ENCODE measurements around the gene TNFRSF1A.

The TNFRSF1A gene

DNA sequence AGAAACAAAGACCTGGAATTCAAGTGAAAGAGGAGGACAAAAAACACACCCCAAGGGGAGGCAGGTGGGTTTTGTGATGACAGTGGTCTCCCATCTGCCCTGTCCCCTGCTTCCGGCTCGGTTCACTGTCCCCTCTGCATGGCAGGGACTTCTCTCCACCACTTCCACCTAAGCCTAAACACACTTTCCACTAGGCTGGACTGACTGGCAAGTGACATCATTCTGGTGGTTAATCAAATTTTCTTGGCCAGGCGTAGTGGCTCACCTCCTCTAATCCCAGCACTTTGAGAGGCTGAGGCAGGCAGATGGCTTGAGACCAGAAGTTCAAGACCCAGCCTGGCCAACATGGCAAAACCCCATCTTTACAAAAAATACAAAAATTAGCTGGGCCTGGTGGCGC is 19.5 kb downstream of the TNFRSF1A start:
- no peaks in the 10 kb centered on the region for H3K79me2 ChIP-seq (ENCODE audit: insufficient read depth, low read length)
- no peaks in the 10 kb centered on the region for H3K9me2 ChIP-seq (replicated peaks; ENCODE audit: low read depth, low read length)
- H3K9ac ChIP-seq (ENCODE audit: low read depth, low read length, poor library complexity, severe bottlenecking): no peak overlapping the region
- H3F3A ChIP-seq (ENCODE audit: low read depth): 0 out of 2 replicates have a peak, but pooled peaks cover 4% of the 10 kb centered on the region
- H2AFZ ChIP-seq (ENCODE audit: low read length): no peak overlapping the region
- H3K4me1 ChIP-seq (ENCODE audit: insufficient read depth, low read length, poor library complexity, severe bottlenecking): peaks cover 17% of the 10 kb centered on the region
- H4K20me1 ChIP-seq (ENCODE audit: insufficient read depth, low read length, poor library complexity, severe bottlenecking): no peaks in the 10 kb centered on the region
- TF ChIP-seq, protein P1, sequence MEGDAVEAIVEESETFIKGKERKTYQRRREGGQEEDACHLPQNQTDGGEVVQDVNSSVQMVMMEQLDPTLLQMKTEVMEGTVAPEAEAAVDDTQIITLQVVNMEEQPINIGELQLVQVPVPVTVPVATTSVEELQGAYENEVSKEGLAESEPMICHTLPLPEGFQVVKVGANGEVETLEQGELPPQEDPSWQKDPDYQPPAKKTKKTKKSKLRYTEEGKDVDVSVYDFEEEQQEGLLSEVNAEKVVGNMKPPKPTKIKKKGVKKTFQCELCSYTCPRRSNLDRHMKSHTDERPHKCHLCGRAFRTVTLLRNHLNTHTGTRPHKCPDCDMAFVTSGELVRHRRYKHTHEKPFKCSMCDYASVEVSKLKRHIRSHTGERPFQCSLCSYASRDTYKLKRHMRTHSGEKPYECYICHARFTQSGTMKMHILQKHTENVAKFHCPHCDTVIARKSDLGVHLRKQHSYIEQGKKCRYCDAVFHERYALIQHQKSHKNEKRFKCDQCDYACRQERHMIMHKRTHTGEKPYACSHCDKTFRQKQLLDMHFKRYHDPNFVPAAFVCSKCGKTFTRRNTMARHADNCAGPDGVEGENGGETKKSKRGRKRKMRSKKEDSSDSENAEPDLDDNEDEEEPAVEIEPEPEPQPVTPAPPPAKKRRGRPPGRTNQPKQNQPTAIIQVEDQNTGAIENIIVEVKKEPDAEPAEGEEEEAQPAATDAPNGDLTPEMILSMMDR (conservative IDR thresholded peaks at IDR 0.05; ENCODE audit: low read length): no peak
- no peak for TF ChIP-seq EZH2phosphoT487 (IDR thresholded peaks at IDR 0.05; ENCODE audit: borderline replicate concordance)
- H3K27me3 ChIP-seq (ENCODE audit: insufficient read depth, low read length, poor library complexity, severe bottlenecking): no peaks in the 10 kb centered on the region
- H3K36me3 ChIP-seq (ENCODE audit: insufficient read depth, low read length): peaks cover 4% of the 10 kb centered on the region; the same call in 1 of the 2 replicates
- no peaks in the 10 kb centered on the region for H3K9me3 ChIP-seq (ENCODE audit: insufficient read depth, low read depth, low read length)
- no peak overlapping the region for H3K4me3 ChIP-seq (ENCODE audit: low read length, poor library complexity, severe bottlenecking)
- H3K4me2 ChIP-seq (ENCODE audit: low read depth, low read length, poor library complexity, severe bottlenecking): no peak overlapping the region

DNA sequence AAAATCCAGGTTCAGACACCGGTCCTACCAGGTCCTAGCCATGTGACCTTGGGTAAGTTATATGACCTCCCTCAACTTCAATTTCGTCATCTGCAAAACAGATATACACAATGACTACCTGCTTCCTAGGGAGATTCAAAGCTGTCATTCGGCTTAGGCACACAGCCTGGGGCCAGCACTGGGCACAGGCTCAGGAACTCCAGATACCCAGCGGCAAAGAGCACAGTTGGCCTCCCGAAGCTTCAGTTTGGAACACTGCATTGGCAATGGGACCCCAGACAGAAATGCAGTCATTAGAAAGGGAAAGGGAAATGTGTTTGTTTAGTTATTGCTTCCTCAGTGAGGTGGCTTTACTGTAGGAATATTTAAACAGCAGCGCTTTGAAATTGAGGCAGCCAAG is 20.0 kb downstream of the TNFRSF1A start:
- Histone ChIP-seq H2AFZ (ENCODE audit: low read length) (no peak overlapping the region), H3K4me1 (ENCODE audit: insufficient read depth, low read length, poor library complexity, severe bottlenecking) (peaks cover 17% of the 10 kb centered on the region), H3K9ac (ENCODE audit: low read depth, low read length, poor library complexity, severe bottlenecking) (no peak overlapping the region), H3K4me3 (ENCODE audit: low read length, poor library complexity, severe bottlenecking) (no peak overlapping the region), H3F3A (ENCODE audit: low read depth) (0 out of 2 replicates have a peak, but pooled peaks cover 2% of the 10 kb centered on the region), H3K36me3 (ENCODE audit: insufficient read depth, low read length) (peaks cover 4% of the 10 kb centered on the region; the same call in 1 of the 2 replicates), H3K79me2 (ENCODE audit: insufficient read depth, low read length) (no peaks in the 10 kb centered on the region), H4K20me1 (ENCODE audit: insufficient read depth, low read length, poor library complexity, severe bottlenecking) (no peaks in the 10 kb centered on the region), H3K27me3 (ENCODE audit: insufficient read depth, low read length, poor library complexity, severe bottlenecking) (no peaks in the 10 kb centered on the region), H3K9me3 (ENCODE audit: insufficient read depth, low read depth, low read length) (no peaks in the 10 kb centered on the region), H3K4me2 (ENCODE audit: low read depth, low read length, poor library complexity, severe bottlenecking) (no peak overlapping the region), H3K9me2 (replicated peaks; ENCODE audit: low read depth, low read length) (no peaks in the 10 kb centered on the region)
- TF ChIP-seq, protein P1 (conservative IDR thresholded peaks at IDR 0.05; ENCODE audit: low read length): no peak
- no peak for TF ChIP-seq EZH2phosphoT487 (IDR thresholded peaks at IDR 0.05; ENCODE audit: borderline replicate concordance)

DNA sequence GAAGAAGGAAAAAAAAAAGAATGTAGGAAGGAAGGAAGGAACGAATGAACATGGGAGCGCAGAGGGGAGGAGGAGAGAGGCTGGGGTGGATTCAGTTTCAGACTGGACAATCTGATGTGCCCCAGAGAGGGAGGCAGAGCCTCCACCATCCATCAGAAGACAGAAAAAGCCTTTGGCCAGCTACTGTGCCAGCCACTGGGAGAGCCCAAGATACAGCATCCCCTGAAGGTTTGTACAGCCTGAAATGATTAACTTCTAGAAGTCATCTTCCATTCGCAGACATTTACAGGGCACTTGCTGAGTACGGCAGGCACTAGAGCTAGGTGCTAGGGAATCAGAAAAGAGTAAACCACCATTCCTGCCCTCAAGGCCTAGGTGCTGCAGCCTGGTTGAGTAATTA is 22.4 kb downstream of the TNFRSF1A start:
- TF ChIP-seq, protein P1 (conservative IDR thresholded peaks at IDR 0.05; ENCODE audit: low read length): no peak
- TF ChIP-seq EZH2phosphoT487 (IDR thresholded peaks at IDR 0.05; ENCODE audit: borderline replicate concordance): no peak
- Histone ChIP-seq H2AFZ (ENCODE audit: low read length) (no peak overlapping the region), H3K9me2 (replicated peaks; ENCODE audit: low read depth, low read length) (no peaks in the 10 kb centered on the region), H3K9me3 (ENCODE audit: insufficient read depth, low read depth, low read length) (no peaks in the 10 kb centered on the region), H3K4me3 (ENCODE audit: low read length, poor library complexity, severe bottlenecking) (no peak overlapping the region), H3K79me2 (ENCODE audit: insufficient read depth, low read length) (no peaks in the 10 kb centered on the region), H3F3A (ENCODE audit: low read depth) (no peaks in the 10 kb centered on the region), H4K20me1 (ENCODE audit: insufficient read depth, low read length, poor library complexity, severe bottlenecking) (no peaks in the 10 kb centered on the region), H3K4me1 (ENCODE audit: insufficient read depth, low read length, poor library complexity, severe bottlenecking) (peaks cover 14% of the 10 kb centered on the region), H3K4me2 (ENCODE audit: low read depth, low read length, poor library complexity, severe bottlenecking) (no peak overlapping the region), H3K27me3 (ENCODE audit: insufficient read depth, low read length, poor library complexity, severe bottlenecking) (no peaks in the 10 kb centered on the region), H3K36me3 (ENCODE audit: insufficient read depth, low read length) (no peaks in the 10 kb centered on the region), H3K9ac (ENCODE audit: low read depth, low read length, poor library complexity, severe bottlenecking) (no peak overlapping the region)

Measured in Loucy (cell line).